Gastroesophageal sphincter (tissue), 2 donors: Measurements from ENCODE around the gene RB1.

Experiments used
- EP300 ChIP-seq: sonication (generic); formaldehyde crosslinking; IDR thresholded peaks from one replicate; pipeline ENCODE4 v1.6.1; 2017; ENCODE audit warnings: antibody characterized with exemption, mild to moderate bottlenecking
- POLR2A ChIP-seq, 2 donors: fragments of 450-650 bp; IDR thresholded peaks; one replicate each; pipeline ENCODE4 v1.6.1; 2017; ENCODE audit warnings: antibody characterized with exemption in 2 of 2, mild to moderate bottlenecking in 2 of 2, moderate library complexity in 1 of 2

DNA sequence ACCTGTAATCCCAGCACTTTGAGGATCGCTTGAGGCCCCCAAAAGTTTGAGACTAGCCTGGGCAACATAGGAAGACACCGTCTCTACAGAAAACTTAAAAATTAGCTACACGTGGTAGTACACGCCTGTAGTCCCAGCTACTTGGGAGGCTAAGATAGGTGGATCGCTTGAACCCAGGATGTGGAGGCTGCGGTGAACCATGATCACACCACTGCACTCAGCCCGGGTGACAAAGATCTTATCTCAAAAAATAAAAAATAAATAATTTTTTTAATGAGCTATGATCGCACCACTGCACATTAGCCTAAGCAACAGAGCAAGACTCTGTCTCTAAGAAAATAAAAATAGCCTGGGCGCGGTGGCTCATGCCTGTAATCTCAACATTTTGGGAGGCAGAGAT lies 222.7 kb downstream of the RB1 start:
- TF ChIP-seq POLR2A (IDR thresholded peaks at IDR 0.05) = no peak
- TF ChIP-seq EP300 = no peak
